Ammon's horn (tissue), 1 donor: ENCODE data around the gene RASGRP1.
"Not testable (repeated sequence)": the region's sequence is repeated elsewhere in the genome, so short reads cannot be mapped to it uniquely, and the experiment has no call there.

Source experiments
- DNase-seq: peaks from one replicate; pipeline ENCODE4 v3.0.0-alpha.2; 2016; ENCODE audit warnings: low spot score

Gene RASGRP1

DNA sequence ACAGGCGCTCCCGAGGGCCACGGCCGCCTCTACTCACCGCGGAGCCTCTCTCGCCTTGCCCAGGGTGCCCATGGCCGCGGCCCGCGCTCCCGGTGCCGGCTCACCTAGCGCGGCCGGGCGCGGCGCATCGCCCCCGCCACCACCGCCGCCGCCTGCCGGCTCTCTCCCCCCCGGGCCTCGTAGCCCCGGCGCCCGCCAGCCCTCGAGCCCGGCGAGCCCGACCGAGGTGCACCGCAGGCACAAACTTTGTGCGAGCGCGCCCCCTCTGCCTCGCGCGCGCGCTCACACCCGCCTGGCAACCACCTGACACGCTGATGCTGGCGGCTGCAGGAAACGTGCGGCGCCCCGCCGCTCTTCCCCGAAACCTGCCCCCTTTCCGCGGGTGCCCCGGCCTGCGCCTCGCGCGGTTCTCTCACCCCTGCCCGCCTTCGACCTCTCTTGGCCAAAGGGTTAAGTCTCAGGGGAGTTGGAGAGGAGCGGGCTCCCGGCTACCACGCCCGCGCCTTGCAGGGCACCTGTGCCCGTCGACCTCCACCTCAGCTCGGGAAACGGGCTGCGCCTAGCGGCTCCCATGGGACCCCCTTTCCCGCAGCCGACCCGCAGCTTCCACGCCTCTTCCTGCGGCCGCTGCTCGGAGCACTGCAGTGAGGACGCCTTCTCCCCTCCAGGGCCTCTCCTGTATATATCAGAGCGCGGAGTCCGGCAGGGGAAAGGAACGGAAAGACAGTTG is at the start of gene RASGRP1:
TSS of gene RASGRP1 (minus strand) at position 258 of the 730 bp plus-strand sequence. CDS start at position 72, 186 bp downstream.
- peak; percentile 61 for DNase-seq

GRCh38 chr15:38613085-38613484 is 48.5 kb upstream of the RASGRP1 start:
- no peak for DNase-seq

- DNase-seq: no peak
Observed at GRCh38 chr15:38612159-38612863, 47.7 kb upstream of the RASGRP1 start.

DNA sequence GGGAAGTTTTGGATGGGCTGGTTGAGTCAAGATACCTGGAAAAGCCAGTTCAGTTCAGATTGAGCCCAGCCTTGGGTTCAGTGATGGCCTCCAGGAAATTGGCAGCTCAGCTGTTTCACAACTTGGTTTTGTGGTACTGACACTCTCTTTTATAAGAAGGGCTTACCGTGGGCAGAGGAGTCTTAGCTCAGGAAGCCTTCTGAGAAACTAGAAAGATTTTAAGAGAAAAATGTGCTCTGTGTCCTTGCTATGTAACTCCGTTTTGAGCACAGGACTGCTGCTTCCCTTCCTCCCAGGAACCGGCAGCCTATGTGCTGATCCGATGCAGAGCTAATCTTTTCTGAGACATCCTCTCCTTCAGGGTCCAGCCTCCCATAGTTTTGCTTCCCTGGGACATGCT is 46.6 kb upstream of the RASGRP1 start:
- no peak for DNase-seq

GRCh38 chr15:38610748-38611147 is 46.1 kb upstream of the RASGRP1 start:
- no peak for DNase-seq

- DNase-seq: no peak
Observed at GRCh38 chr15:38609097-38609738, 44.6 kb upstream of the RASGRP1 start.

- no peak for DNase-seq
Observed at GRCh38 chr15:38608682-38609081, 44.1 kb upstream of the RASGRP1 start.

DNA sequence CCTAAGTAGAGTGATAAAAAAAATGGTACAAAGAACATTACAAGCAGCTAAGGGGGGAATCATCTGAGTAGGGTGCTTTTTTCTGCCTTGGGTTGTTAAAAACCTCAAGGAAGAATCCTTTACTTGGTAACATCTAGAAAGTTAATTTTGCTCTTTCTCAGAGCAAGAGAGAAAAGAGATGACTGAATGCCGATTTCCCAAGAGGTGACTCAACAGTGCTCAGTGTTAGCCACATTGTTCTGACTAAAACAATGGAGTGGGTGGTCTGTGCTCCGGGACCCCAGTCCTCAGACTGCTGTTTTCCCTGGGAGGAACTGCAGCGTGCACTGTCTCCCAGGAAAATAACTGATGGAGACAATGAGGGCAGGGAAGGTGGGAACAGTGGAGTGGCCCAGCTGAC is 41.1 kb upstream of the RASGRP1 start:
- no peak for DNase-seq

GRCh38 chr15:38603672-38604071 is 39.1 kb upstream of the RASGRP1 start:
- no peak for DNase-seq

DNA sequence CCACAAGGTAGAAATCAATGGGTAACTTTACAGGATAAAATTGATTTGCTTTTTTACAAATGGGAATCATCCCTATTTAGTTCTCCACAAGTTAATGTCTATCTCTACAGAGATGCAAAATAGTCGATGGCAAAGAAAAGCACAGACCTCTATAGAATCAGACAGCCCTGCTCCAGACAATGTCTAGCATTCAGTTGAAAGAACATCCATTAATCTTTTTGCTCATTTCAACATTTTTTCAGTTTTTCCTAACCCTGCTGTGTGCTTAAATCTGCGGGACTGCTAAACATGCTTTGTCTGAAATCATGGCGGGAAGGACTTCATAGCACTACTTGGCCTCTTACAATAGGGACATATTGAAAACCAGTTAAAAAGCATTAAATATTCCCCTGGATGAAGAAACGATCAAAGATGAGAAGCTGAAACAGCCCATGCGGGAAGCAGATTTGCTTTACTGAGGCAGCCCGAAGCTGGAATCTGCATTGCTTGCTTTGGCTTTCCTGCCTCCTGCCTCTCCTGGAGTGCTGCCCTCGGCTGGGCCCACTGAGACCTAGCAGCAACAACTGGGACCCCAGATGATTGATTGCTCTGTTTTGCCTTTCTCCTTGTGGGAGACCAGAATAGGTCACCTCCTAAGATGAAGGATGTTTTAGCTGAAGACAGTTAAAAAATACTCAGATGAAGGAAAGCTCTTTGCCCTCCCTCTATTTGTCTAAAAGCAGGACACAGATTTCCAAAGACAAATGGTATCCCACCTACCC is 38.5 kb upstream of the RASGRP1 start:
- DNase-seq: no peak

GRCh38 chr15:38600236-38600635 is 35.6 kb upstream of the RASGRP1 start:
- DNase-seq: peak; percentile 44

- DNase-seq: no peak
Observed at GRCh38 chr15:38598749-38599148, 34.1 kb upstream of the RASGRP1 start.

GRCh38 chr15:38597219-38597800 is 32.7 kb upstream of the RASGRP1 start:
- DNase-seq: no peak

- DNase-seq: no peak
Observed at GRCh38 chr15:38593524-38593923, 28.9 kb upstream of the RASGRP1 start.

GRCh38 chr15:38589502-38589901 is 24.9 kb upstream of the RASGRP1 start:
- no peak for DNase-seq

DNA sequence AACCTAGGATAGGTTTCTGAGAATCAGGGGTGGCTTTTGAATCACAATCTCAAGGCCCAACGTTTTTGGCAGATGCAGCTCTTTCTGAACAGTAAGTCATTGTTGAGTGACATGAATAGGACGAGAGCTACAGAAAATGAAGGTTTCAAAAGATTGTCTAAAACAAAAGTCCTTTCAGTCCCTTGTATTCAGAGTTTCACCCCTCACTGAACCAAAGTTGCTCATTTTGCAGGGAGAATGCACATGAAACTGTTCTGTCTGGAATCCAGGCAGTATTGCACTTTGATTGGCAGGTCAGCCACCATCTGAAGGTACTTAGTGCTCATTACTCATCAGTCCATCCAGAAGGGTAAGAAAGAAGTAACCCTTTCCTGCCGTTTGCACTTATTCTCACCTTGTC is 24.1 kb upstream of the RASGRP1 start:
- peak; percentile 69 for DNase-seq

- DNase-seq: no peak
Observed at GRCh38 chr15:38587214-38587613, 22.6 kb upstream of the RASGRP1 start.

DNA sequence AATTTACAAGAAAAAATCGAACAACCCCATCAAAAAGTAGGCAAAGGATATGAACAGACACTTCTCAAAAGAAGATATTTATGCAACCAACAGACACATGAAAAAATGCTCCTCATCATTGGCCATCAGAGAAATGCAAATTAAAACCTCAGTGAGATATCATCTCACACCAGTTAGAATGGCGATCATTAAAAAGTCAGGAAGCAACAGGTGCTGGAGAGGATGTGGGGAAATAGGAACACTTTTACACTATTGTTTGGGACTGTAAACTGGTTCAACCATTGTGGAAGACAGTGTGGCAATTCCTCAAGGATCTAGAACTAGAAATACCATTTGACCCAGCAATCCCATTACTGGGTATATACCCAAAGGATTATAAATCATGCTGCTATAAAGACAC is 21.4 kb upstream of the RASGRP1 start:
- not testable (repeated sequence) for DNase-seq

GRCh38 chr15:38578626-38579025 is 14.0 kb upstream of the RASGRP1 start:
- no peak for DNase-seq

GRCh38 chr15:38577424-38577987 is 12.9 kb upstream of the RASGRP1 start:
- DNase-seq: no peak

DNA sequence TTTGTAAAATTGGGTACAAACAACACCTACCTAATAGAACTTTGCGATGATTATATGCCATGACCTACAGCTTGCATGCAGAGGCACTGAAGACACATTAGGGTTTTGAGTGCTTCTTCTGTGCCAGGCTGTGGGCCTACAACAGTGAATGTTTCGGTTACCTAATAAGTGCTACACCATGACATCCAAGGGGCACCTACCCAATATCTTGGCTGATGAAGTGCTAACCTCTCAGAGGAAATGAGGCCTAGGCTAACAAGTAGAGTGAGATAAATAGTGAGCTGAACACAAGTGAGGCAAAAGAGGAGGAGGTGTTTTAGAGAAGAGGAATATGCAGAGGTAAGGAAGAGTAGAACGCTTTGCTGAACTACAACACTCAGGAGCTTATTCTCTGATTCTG is 12.2 kb upstream of the RASGRP1 start:
- DNase-seq: no peak

DNA sequence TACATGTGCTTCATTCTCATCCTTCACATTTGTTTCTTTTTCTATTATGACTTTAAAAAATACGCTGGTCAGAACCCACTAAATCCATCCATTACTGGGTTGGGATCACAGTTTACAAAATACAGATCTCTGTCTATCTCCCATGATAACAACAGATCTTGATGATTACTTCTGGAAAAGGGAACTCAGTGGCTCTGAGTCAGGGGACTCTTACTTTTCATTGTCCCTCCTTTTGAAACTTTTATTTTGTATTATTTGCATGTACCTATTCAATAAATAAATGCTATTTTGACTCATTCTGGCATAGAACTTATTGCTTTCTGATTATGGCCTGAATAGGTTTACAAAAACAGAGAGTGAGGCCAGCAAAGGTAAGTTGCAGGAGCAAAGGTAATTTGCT is 11.6 kb upstream of the RASGRP1 start:
- DNase-seq: no peak
